Uterus (tissue), 2 donors: ENCODE measurements around the gene TBX5.

ENCODE experiments used
- POLR2A ChIP-seq, 2 donors: fragments of 450-650 bp; IDR thresholded peaks; one replicate each; pipeline ENCODE4 v1.6.1; 2016; ENCODE audit warnings: antibody characterized with exemption in 2 of 2, mild to moderate bottlenecking in 1 of 2, moderate library complexity in 1 of 2
- TF ChIP-seq, protein P1 (sequence below), 4 experiments: fragments of 200-600 bp in 2 of 4; fragments of 450-650 bp in 2 of 4; sonication (generic) in 2 of 4; IDR thresholded peaks; one replicate each; pipeline ENCODE4 v1.5.1; 2016 to 2019; ENCODE audit warnings: antibody characterized with exemption in 4 of 4, mild to moderate bottlenecking in 2 of 4, moderate library complexity in 1 of 4

DNA sequence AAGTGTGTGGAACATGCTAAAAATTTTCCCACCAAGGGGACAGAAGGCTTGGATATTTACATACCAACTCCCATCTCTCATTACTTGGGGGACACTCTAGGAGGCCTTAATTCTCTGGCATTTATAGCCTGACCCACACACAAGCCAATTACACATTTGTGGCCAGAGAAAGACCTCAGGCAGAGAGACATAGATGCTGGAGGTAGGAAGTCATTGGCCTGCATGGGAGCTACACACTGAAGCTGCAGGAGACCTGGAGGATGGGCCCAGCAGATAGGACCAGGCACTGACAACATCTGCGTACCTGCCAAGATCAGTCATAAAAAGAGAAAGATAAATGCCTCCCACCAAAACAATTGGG lies 61.7 kb downstream of the TBX5 start:
- TF ChIP-seq, protein P1, sequence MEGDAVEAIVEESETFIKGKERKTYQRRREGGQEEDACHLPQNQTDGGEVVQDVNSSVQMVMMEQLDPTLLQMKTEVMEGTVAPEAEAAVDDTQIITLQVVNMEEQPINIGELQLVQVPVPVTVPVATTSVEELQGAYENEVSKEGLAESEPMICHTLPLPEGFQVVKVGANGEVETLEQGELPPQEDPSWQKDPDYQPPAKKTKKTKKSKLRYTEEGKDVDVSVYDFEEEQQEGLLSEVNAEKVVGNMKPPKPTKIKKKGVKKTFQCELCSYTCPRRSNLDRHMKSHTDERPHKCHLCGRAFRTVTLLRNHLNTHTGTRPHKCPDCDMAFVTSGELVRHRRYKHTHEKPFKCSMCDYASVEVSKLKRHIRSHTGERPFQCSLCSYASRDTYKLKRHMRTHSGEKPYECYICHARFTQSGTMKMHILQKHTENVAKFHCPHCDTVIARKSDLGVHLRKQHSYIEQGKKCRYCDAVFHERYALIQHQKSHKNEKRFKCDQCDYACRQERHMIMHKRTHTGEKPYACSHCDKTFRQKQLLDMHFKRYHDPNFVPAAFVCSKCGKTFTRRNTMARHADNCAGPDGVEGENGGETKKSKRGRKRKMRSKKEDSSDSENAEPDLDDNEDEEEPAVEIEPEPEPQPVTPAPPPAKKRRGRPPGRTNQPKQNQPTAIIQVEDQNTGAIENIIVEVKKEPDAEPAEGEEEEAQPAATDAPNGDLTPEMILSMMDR (IDR thresholded peaks at IDR 0.05): no peak
- no peak for TF ChIP-seq POLR2A (IDR thresholded peaks at IDR 0.05)
